Hematopoietic multipotent progenitor cell treated with erythropoietin and hydrocortisone succinate and interleukin-3 and kit ligand, for 8 days (in vitro differentiated cells): ENCODE data around the gene WDR37.
"Not testable (repeated sequence)": the region's sequence is repeated elsewhere in the genome, so short reads cannot be mapped to it uniquely, and the experiment has no call there.

Experiments
- DNase-seq: peaks from one replicate; pipeline ENCODE4 v3.0.0-alpha.2; 2015

The WDR37 gene

GRCh38 chr10:1109795-1110673, 53.8 kb downstream of the WDR37 start:
- peak; percentile 57 for DNase-seq

GRCh38 chr10:1110674-1111119, 54.5 kb downstream of the WDR37 start:
- no peak for DNase-seq

- DNase-seq: peak; percentile 65
These were observed 58.1 kb downstream of the WDR37 start for GRCh38 chr10:1114315-1114714.

GRCh38 chr10:1114719-1115606, 58.8 kb downstream of the WDR37 start:
- DNase-seq: no peak

- DNase-seq: no peak
These were observed 59.4 kb downstream of the WDR37 start for GRCh38 chr10:1115607-1115955.

- DNase-seq: no peak
These were observed 59.9 kb downstream of the WDR37 start for GRCh38 chr10:1116051-1116450.

- no peak for DNase-seq
These were observed 60.6 kb downstream of the WDR37 start for GRCh38 chr10:1116696-1117280.

GRCh38 chr10:1117651-1118050, 61.5 kb downstream of the WDR37 start:
- no peak for DNase-seq

- not testable (repeated sequence) for DNase-seq
These were observed 62.1 kb downstream of the WDR37 start for GRCh38 chr10:1118318-1118717.

- DNase-seq: no peak
These were observed 62.8 kb downstream of the WDR37 start for GRCh38 chr10:1119027-1119426.

- no peak for DNase-seq
These were observed 63.3 kb downstream of the WDR37 start for GRCh38 chr10:1119501-1119900.

- DNase-seq: no peak
These were observed 64.1 kb downstream of the WDR37 start for GRCh38 chr10:1120306-1120705.

GRCh38 chr10:1120801-1121211, 64.6 kb downstream of the WDR37 start:
- DNase-seq: no peak

- DNase-seq: no peak
These were observed 65.2 kb downstream of the WDR37 start for GRCh38 chr10:1121271-1121970.

GRCh38 chr10:1122349-1122748, 66.2 kb downstream of the WDR37 start:
- no peak for DNase-seq

GRCh38 chr10:1123198-1123597, 67.0 kb downstream of the WDR37 start:
- no peak for DNase-seq

- no peak for DNase-seq
These were observed 67.8 kb downstream of the WDR37 start for GRCh38 chr10:1123972-1124371.

- no peak for DNase-seq
These were observed 68.6 kb downstream of the WDR37 start for GRCh38 chr10:1124796-1125195.

GRCh38 chr10:1126461-1126860, 70.3 kb downstream of the WDR37 start:
- no peak for DNase-seq

- no peak for DNase-seq
These were observed 71.4 kb downstream of the WDR37 start for GRCh38 chr10:1127629-1128028.

GRCh38 chr10:1128115-1128514, 71.9 kb downstream of the WDR37 start:
- DNase-seq: no peak

- DNase-seq: no peak
These were observed 72.5 kb downstream of the WDR37 start for GRCh38 chr10:1128649-1129048.

- DNase-seq: no peak
These were observed 74.0 kb downstream of the WDR37 start for GRCh38 chr10:1130226-1130625.
